Stimulated activated CD4-positive, alpha-beta T cell treated with anti-CD3 and anti-CD28 coated beads, Interleukin-4, amount 100 ng/mL, for 4 hours (primary cell): ENCODE results near the gene SLC66A2.

Experiments used
- DNase-seq, 2 experiments: peaks; one replicate each; pipeline ENCODE4 v3.0.0-alpha.2; 2020

The SLC66A2 gene

GRCh38 chr18:79935499-79935898 lies 16.0 kb downstream of the SLC66A2 start:
- DNase-seq: no peak

- DNase-seq: no peak
These were observed 16.4 kb downstream of the SLC66A2 start for GRCh38 chr18:79935098-79935480.

DNA sequence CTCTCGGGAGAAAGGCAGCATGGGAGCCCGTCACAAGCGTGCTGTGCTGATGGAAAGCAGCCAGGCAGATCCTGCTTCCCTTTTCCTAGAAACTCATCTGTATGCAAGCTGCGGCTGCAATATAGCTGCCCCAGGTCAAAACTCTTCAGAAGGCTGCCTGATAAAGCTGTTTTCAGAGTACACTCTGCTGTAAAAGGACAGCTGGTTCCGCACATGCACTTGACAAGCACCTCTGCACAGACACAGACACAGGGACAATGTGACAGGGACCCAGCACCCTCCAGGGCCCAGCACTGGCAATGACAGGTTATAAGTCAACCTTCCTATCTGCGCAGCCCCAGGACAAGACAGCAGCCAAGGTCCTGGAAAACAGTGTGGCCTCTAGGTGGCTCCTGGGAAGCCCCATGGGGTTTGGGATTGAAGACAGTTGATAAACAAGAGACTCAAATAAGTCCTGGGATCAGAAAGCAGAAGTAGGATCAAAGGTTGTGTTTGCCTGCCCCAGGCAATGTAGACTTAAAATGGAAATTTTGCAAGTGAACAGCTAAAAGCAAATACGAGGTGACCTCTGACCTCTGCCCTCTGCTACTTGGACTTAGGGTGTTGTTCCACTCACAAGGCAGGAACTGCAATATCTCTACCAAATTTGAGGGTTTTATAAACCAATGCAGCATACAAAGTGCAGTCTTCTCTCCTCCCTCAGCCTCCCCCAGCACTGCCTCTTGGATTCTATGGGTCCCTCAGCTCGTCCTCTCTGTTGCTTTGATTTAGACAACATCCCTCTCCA lies 16.9 kb downstream of the SLC66A2 start:
- DNase-seq: no peak

DNA sequence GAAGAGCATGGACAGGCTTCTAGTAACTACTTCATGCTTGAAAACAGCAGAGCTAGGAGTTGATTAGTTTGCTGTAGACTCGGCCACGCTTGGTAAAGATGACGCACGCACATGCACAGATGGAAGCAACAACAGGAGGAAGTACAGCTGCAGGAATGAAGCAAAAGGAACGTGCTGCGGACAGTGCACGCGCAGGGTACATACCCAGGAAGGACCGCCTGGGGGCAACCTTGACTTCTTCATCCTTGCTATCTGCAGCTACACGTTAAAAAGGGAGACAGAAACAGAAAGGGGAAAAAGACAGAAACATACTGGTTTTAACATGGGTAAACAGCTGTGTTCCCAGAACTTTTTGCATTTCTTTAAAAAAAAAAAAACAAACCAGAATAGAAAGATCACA lies 17.7 kb downstream of the SLC66A2 start:
- no peak for DNase-seq

- DNase-seq: no peak
These were observed 18.5 kb downstream of the SLC66A2 start for GRCh38 chr18:79932907-79933306.

DNA sequence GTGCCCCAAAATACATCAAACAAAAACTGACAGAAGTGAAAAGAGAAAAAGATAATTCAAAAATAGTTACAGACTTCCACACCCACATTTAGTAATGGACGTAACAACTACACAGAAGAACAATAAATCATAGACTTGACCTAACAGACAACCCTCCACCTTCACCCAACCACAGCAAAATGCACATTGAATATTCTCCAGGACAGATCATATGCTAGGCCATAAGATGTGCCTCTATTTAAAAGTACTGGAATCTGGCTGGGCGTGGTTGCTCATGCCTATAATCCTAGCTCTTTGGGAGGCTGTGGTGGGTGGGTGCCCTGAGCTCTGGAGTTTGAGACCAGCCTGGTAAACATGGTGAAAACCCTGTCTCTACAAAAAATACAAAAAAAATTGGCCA lies 20.0 kb downstream of the SLC66A2 start:
- no peak for DNase-seq

DNA sequence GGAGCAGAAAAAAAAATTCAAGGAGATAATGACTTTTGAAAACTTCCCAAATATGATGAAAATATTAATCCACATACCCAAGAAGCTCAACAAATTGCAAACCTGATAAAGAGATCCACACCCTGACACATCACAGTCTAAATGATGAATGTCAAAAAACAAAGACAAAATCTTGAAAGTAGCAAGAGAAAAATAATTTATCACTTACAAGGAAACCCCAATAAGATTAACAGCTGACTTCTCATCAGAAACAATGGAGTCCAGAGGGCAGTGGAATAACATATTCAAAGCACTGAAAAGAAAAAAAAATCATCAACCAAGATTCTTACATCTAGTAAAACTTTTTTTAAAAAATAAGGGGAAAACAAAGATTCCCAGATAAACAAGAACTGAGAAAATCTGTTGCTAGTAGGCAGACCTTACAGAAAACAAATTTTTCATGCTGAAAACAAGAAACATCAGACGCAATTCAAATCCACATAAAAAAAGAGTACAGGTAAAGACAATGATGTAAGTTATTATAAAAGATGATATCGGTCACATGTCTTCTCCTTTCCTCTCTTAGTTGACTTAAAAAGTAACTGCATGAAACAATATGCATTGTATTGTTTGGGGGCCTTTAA lies 21.3 kb downstream of the SLC66A2 start:
- no peak for DNase-seq

DNA sequence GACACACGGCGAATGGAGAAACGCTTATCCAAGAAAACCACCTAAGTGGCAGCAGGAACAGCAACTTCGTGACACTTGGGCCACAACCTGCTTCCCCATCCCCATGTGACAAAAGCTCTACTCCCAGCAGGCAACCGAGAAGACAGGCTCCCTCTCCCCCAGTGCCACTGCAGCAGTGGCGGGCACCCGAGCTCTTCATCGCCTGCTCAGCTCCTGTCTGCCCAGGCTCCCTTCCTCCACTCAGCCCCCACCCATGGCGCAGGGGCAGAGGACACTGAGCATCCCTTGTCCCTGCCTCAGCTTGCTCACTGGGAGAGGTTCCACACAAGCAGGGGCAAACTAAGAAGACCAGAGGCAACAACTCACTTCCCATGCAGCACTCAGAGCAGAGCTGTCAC lies 22.9 kb downstream of the SLC66A2 start:
- DNase-seq: no peak

DNA sequence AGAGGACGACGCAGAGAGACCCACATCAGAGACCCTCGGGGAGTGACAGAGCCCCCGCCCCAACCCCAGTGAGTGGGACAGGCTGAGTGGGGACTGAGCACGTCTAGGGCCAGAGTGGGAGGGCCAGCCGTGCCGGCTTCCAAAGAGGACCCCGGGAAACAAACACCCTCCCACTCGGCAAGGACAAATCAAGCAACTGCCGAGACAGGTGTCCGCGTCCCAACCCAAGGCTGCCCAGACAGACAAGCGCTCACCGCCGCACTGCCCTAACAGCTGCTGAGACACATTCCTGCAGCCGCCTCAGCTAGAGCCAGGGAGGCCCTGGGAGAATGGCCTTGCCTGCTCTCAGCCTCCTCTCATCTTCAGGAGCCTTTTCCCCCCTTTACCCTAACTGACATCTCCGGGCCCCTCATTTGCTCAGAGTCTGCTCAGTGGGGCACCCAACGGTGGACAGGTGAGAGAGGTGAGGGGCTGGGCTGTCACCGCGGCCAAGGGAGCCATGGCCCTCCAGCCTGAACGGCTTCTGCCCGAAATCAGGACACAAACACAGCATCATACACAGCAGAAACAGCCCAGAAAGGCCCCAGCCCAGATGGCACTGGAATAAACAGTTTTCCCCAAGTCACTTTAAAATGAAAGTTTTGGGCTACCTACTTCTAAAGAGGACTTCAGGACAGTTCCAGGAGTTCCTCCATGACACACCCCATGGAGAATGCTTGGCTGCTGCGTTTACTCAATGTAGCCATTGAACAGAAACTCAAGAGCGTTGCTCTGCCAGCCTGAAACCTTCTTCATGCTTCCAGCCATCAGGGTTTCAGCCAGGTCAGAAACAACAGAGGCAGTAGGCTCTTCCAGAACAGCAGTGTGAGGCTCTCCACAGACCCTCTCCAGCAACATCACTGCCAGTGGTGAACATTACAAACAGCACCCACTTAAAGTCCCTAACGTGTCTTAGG lies 23.6 kb downstream of the SLC66A2 start:
- no peak for DNase-seq

- no peak for DNase-seq
These were observed 24.5 kb downstream of the SLC66A2 start for GRCh38 chr18:79926715-79927606.

DNA sequence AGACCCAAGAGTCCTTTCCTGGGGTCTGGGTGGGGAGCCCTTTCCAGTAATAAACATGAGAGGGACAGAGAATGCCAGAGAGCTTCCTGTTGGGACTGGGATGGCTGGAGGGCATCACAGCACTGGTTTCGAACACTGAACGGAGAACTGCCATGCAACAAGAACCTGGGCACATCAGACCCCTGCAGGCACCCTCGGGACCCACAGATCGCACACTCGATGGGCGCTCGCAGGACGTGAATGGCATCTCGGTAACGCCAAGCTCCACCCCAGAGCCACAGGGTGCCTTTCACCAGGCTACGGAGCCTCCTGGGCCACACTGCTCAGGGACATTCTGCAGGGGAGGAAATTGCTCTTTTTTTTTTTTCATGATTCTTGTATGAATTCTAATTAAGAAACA lies 25.1 kb downstream of the SLC66A2 start:
- no peak for DNase-seq

GRCh38 chr18:79924814-79925731 lies 26.4 kb downstream of the SLC66A2 start:
- no peak for DNase-seq

DNA sequence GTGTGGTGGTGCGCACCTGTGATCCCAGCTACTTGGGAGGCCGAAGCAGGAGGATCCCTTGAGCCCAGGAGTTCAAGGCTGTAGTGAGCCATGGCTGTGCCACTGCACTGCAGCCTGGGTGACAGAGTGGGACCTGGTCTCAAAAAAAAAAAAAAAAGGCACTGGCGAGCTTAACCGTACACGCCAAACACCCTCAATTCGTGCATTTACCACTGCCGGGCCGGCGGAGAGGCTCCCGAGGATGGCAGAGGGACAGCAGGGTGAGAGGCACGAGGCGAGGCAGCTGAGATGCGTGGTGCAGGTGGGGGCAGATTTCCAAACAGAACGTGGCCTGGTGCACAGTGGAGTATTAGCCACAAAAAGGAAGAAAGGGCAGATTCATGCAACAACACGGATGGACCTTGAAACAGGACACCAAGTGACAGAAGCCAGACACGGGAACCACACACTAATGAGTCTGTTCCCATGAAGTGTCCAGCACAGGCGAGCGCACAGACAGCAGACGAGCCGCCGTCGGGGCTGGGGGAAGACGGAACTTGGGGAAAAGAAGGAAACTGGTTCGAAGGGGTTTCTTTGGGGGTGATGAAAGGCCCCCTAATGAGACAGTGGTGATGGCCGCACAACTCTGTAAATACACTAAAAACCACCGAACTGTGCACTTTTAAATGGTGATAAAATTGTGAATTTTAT lies 27.4 kb downstream of the SLC66A2 start:
- DNase-seq: no peak

- DNase-seq: no peak
These were observed 28.5 kb downstream of the SLC66A2 start for GRCh38 chr18:79922971-79923411.

DNA sequence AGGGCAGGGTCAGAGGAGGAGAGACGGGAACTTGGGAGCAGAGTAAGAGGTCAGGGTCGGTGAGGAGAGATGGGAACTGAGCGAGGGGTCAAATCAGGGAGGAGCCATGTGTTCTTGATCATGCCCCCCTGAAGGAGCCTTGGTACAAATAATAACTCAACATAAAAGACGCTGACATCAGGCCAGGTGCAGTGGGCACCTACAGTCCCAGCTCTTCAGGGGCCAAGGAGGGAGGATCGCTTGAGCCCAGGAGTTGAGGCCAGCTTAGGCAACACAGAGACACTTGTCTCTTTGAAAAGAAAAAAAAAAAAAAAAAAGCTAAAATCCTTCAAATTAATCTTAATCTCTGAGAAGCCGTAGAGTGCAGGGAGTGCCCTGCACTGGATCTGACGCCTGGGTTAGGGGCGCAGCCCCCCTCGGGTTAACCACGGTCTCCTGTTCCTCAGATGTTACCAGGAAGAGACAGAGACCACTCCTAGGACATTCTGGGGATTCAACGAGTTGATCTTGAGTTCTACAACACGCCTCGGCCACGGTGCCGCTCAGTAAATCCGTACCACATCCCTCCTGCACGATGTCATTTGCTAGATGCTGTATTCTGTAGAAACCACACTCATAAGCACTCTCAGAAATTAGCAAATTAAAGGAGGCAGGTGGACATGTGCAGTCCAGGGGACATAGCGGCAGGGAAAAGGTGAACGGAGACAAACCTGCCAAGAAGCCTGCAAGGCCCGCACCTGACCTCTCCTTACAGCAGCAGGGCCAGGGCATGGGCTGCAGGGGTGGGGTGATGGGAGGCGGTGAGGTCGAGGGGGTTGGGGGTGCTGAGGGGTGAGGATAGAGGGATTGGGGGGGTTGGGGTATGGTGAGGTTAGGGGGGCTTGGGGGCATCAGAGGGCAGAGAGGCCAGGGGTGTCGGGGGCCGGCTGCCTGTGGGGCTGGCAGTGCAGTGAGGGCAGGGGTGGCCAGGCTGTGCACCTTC lies 29.2 kb downstream of the SLC66A2 start:
- DNase-seq: no peak

GRCh38 chr18:79919089-79919488 lies 32.4 kb downstream of the SLC66A2 start:
- DNase-seq: no peak

DNA sequence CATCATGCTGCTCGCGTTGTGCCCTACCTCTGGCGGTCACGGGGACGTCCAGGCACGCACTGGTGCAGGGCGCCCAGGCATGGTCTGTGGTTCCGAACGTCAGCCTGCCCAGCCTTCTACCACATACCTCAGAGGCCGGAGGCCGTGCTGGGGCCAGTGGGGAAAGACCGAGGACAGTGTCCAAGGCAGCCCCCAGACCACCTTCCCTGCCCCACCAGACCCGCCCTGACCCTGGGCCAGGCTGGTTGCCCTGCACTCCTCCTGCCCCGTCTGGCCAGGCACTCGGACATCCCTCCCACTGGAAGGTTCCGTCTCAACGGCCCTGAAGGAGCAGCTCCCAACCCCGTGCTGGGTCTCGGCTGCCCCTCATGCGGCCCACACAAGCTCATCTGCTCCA lies 32.8 kb downstream of the SLC66A2 start:
- no peak for DNase-seq

- no peak for DNase-seq
These were observed 33.4 kb downstream of the SLC66A2 start for GRCh38 chr18:79917853-79918614.
